Measurements from ENCODE around the gene RREB1. TPM values are rescaled to one million over a fixed set of nuclear protein-coding genes. Genes with fewer than 3 reads are reported as not detected.
A peak's percentile ranks its signal among the peaks of the same experiment; 100 is the strongest.

Gene RREB1
- total RNA-seq, 4 donors from 2014 or later = 73.9 to 214 (median 107) TPM

DNA sequence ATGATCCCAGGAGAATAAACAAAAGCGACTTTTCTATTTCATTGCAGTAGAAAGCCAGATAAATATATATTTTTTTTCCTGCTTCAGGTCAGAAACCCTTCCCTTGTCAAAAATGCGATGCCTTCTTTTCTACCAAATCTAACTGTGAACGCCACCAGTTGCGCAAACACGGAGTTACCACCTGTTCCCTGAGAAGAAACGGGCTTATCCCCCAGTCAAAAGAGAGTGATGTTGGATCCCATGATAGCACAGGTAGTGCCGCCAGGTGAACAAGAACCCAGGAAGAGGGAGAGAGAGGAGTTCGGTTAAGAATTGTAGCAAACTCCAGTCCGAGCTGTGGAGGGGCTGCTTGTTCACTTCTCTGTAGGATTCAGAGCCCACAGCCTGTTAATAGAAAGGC, 132.6 kb downstream of the RREB1 start:
- TF ChIP-seq, protein P1, sequence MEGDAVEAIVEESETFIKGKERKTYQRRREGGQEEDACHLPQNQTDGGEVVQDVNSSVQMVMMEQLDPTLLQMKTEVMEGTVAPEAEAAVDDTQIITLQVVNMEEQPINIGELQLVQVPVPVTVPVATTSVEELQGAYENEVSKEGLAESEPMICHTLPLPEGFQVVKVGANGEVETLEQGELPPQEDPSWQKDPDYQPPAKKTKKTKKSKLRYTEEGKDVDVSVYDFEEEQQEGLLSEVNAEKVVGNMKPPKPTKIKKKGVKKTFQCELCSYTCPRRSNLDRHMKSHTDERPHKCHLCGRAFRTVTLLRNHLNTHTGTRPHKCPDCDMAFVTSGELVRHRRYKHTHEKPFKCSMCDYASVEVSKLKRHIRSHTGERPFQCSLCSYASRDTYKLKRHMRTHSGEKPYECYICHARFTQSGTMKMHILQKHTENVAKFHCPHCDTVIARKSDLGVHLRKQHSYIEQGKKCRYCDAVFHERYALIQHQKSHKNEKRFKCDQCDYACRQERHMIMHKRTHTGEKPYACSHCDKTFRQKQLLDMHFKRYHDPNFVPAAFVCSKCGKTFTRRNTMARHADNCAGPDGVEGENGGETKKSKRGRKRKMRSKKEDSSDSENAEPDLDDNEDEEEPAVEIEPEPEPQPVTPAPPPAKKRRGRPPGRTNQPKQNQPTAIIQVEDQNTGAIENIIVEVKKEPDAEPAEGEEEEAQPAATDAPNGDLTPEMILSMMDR (IDR thresholded peaks at IDR 0.05) = no peak
- TF ChIP-seq EP300 (IDR thresholded peaks at IDR 0.05; ENCODE audit: low read depth) = no peak
- TF ChIP-seq POLR2AphosphoS5 (IDR thresholded peaks at IDR 0.05) = no peak
- no peak for TF ChIP-seq POLR2A (IDR thresholded peaks at IDR 0.05)
- no peak for DNase-seq
- intact Hi-C loops (cut with DNase I; ENCODE audit: low total_unique reads) (loop anchor here (2.0 to 5.0 kb wide), 2 partner anchors 133 to 566 kb away; partner anchors contain the start of gene RREB1), in situ Hi-C loops (cut with MboI; ENCODE audit: low pct_ligation_motif_present in 1 of 4, low pct_unique_long_range_greater_than_20kb in 1 of 4, low sequenced_read_pairs in 3 of 4) (loop anchor here (10.0 to 25.0 kb wide), 5 partner anchors 128 to 566 kb away; partner anchors contain the start of gene RREB1 (in 1 of the 4))
- no peaks in the 10 kb centered on the region for H3K9me3 ChIP-seq
- H3K4me1 ChIP-seq = peaks cover 19 to 56% (median 40%) of the 10 kb centered on the region in 4 donors
- WGBS, 2 donors (ENCODE audit: low coverage in 1 of 2) = 93% methylated on average over 6 to 9 of the region's 9 CpGs
- peak overlapping the region in 2 of 4 donors; percentile 75 to 76 for H3K27ac ChIP-seq
- H3K27me3 ChIP-seq = no peaks in the 10 kb centered on the region
- H3K4me3 ChIP-seq = no peak overlapping the region
- no peaks in the 10 kb centered on the region for H3K36me3 ChIP-seq

DNA sequence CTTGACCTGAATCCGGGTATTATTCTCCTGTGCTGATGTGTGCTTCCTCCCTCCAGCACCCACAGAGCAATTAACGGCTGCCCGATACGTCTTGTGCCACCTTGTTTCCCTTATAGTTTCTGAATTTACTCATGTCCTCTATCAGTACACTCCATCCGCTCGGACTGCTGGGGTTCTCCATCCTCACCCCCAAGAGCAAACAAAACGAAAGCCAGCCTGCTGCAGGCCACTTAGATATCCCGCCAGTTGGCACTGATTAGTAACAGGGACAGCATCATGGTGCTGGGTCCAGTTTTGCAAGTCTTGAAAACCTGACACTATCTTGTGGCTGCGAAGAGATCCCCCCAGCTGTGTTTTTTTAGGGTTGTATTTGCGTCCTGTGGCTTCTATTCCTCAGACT, 133.4 kb downstream of the RREB1 start:
- no peak for DNase-seq
- peaks cover 11 to 47% (median 32%) of the 10 kb centered on the region in 4 donors for H3K4me1 ChIP-seq
- in situ Hi-C loops (cut with MboI; ENCODE audit: low pct_ligation_motif_present in 1 of 4, low pct_unique_long_range_greater_than_20kb in 1 of 4, low sequenced_read_pairs in 3 of 4) = loop anchor here (10.0 to 25.0 kb wide), 5 partner anchors 129 to 566 kb away; partner anchors contain the start of gene RREB1 (in 1 of the 4)

DNA sequence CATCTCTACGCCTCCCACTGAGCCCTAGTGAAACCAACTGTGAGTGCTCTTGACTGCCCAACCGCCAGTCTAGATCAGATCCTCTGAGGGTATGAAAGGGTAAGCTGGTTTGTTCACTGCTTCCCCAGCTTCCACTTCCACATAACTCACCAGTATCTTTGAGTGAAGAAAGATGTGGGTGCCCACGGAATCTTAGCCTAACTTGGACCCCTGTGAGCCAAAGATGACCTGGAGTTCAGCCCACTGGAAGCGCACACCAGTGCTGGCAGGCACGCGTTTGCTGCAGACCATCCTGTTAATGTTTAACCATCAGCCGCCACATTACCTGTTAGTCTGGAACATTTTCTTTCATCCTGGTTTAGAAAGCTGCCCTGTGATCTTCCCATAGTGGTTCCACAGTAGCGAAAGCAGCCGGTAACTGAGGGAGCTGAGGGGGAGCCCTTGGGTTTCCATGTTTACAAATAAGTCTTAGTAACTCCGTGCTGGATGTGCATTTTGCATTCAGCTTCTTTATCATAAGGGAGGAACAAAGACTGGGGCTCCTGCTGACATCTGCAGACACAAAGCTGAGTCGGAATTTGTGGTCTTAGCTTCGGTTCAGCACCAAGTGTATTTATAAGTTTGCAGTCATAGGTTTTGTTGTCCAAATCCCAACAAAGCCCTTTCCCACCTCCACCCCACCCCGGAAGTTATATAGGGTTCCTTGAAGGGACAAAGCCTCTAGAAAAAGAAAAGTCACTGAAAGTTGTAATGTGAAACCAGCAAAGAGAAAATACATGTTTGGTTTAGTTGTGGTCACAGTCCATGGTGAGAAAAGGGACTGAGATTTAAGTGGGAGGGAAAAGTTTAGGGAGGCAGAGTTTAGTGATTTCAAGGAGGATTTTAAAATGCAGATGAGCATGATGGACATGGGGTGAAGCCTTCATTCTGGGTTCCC, 134.2 kb downstream of the RREB1 start:
- WGBS, 2 donors (ENCODE audit: low coverage in 1 of 2) = 40 to 46% methylated on average over 2 to 13 of the region's 13 CpGs
- TF ChIP-seq, protein P1 (IDR thresholded peaks at IDR 0.05) = no peak
- TF ChIP-seq EP300 (IDR thresholded peaks at IDR 0.05; ENCODE audit: low read depth) = no peak
- TF ChIP-seq POLR2AphosphoS5 (IDR thresholded peaks at IDR 0.05) = peak in 1 of 3 donors; percentile 18
- no peak for TF ChIP-seq POLR2A (IDR thresholded peaks at IDR 0.05)
- Histone ChIP-seq H3K36me3 (peaks cover 0 to 14% (median 4%) of the 10 kb centered on the region in 4 donors), H3K4me1 (peaks cover 8 to 42% (median 28%) of the 10 kb centered on the region in 4 donors), H3K27me3 (no peaks in the 10 kb centered on the region), H3K4me3 (no peak overlapping the region), H3K27ac (peak overlapping the region; percentile 73 to 76 (median 75)), H3K9me3 (no peaks in the 10 kb centered on the region)
- intact Hi-C loops (cut with DNase I; ENCODE audit: low total_unique reads) (loop anchor here (2.0 to 5.0 kb wide), 2 partner anchors 135 to 567 kb away; partner anchors contain the start of gene RREB1), in situ Hi-C loops (cut with MboI; ENCODE audit: low pct_ligation_motif_present in 1 of 4, low pct_unique_long_range_greater_than_20kb in 1 of 4, low sequenced_read_pairs in 3 of 4) (loop anchor here (10.0 to 25.0 kb wide), 5 partner anchors 130 to 567 kb away; partner anchors contain the start of gene RREB1 (in 1 of the 4))
- DNase-seq = peak; percentile 57

More for the DNA sequence above, 133.4 kb downstream of the RREB1 start:
- no peaks in the 10 kb centered on the region for H3K27me3 ChIP-seq
- H3K9me3 ChIP-seq = no peaks in the 10 kb centered on the region
- 83% methylated on average over 10 of the region's 10 CpGs; no CpG with 5 or more reads in 1 of the 2 donors for WGBS, 2 donors (ENCODE audit: low coverage in 1 of 2)
- H3K27ac ChIP-seq = peak overlapping the region; percentile 73 to 76 (median 75)
- TF ChIP-seq, protein P1 (IDR thresholded peaks at IDR 0.05) = no peak
- TF ChIP-seq POLR2AphosphoS5 (IDR thresholded peaks at IDR 0.05) (no peak), POLR2A (IDR thresholded peaks at IDR 0.05) (no peak), EP300 (IDR thresholded peaks at IDR 0.05; ENCODE audit: low read depth) (no peak)
- no peak overlapping the region for H3K4me3 ChIP-seq
- intact Hi-C loops (cut with DNase I; ENCODE audit: low total_unique reads) = loop anchor here (2.0 to 5.0 kb wide), 2 partner anchors 134 to 566 kb away; partner anchors contain the start of gene RREB1
- peaks cover 0 to 5% (median 0%) of the 10 kb centered on the region in 4 donors for H3K36me3 ChIP-seq

DNA sequence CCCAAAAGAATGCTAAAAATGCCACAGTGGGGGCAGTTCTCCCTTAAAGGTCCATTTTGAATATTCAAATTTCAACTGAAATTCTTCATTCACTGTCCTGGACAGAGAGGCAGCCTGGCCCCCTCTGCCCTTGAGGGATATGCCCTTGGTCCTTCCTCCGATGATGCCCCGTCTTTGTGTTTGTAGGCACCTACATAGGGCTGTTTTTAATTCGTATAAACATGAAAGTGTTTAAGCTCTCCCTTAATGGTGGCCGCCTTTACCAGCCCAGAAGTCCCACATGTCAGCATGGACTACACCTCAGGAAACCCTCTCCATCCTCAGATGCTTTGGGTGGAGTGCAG, 135.0 kb downstream of the RREB1 start:
- H3K9me3 ChIP-seq = no peaks in the 10 kb centered on the region
- intact Hi-C loops (cut with DNase I; ENCODE audit: low total_unique reads) = loop anchor here (5.0 kb wide), 1 partner anchor 136 kb away; the partner anchor contains the start of gene RREB1
- no peaks in the 10 kb centered on the region for H3K27me3 ChIP-seq
- no peak overlapping the region for H3K4me3 ChIP-seq
- TF ChIP-seq POLR2AphosphoS5 (IDR thresholded peaks at IDR 0.05) = no peak
- no peak for TF ChIP-seq EP300 (IDR thresholded peaks at IDR 0.05; ENCODE audit: low read depth)
- no peak for TF ChIP-seq POLR2A (IDR thresholded peaks at IDR 0.05)
- TF ChIP-seq, protein P1 (IDR thresholded peaks at IDR 0.05) = no peak
- peak overlapping the region; percentile 73 to 76 (median 75) for H3K27ac ChIP-seq
- in situ Hi-C loops (cut with MboI; ENCODE audit: low pct_ligation_motif_present in 1 of 4, low pct_unique_long_range_greater_than_20kb in 1 of 4, low sequenced_read_pairs in 3 of 4) = loop anchor here (10.0 to 25.0 kb wide), 5 partner anchors 131 to 568 kb away; partner anchors contain the start of gene RREB1 (in 1 of the 4)
- H3K36me3 ChIP-seq = peaks cover 0 to 21% (median 6%) of the 10 kb centered on the region in 4 donors
- H3K4me1 ChIP-seq = peaks cover 8 to 42% (median 28%) of the 10 kb centered on the region in 4 donors
- DNase-seq = no peak
- WGBS, 2 donors (ENCODE audit: low coverage in 1 of 2) = 70 to 74% methylated on average over 2 to 4 of the region's 4 CpGs

Data from transverse colon (tissue), 4 donors.